ENCODE results near the gene SULT1B1.

- TF ChIP-seq CTCF (IDR thresholded peaks at IDR 0.05; ENCODE audit: extremely low read depth in 1 of 2, insufficient read depth in 1 of 2, low read depth in 1 of 2, low read length in 2 of 2) (no peak), FOS (IDR thresholded peaks at IDR 0.05; ENCODE audit: borderline replicate concordance, insufficient read depth, low read length) (no peak), POLR2A (IDR thresholded peaks at IDR 0.05; ENCODE audit: low read depth, low read length) (no peak), MAX (IDR thresholded peaks at IDR 0.05; ENCODE audit: insufficient read depth, insufficient read length) (no peak), POLR2AphosphoS5 (IDR thresholded peaks at IDR 0.05; ENCODE audit: insufficient read depth, low read depth, low read length) (no peak), MYC (IDR thresholded peaks at IDR 0.05; ENCODE audit: low read depth, low read length) (no peak)
Measured at GRCh38 chr4:69793732-69794131, 33.3 kb upstream of the SULT1B1 start.

Measured in endothelial cell of umbilical vein (primary cell).